Endothelial cell of hepatic sinusoid (primary cell): ENCODE measurements around the gene TADA3.

ENCODE experiments used
- in situ Hi-C: cut with HindIII; loops from 2 replicates; pipeline ENCODE4 v1.10.0; 2017; ENCODE audit warnings: low sequenced_read_pairs

TADA3 gene, protein sequence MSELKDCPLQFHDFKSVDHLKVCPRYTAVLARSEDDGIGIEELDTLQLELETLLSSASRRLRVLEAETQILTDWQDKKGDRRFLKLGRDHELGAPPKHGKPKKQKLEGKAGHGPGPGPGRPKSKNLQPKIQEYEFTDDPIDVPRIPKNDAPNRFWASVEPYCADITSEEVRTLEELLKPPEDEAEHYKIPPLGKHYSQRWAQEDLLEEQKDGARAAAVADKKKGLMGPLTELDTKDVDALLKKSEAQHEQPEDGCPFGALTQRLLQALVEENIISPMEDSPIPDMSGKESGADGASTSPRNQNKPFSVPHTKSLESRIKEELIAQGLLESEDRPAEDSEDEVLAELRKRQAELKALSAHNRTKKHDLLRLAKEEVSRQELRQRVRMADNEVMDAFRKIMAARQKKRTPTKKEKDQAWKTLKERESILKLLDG

DNA sequence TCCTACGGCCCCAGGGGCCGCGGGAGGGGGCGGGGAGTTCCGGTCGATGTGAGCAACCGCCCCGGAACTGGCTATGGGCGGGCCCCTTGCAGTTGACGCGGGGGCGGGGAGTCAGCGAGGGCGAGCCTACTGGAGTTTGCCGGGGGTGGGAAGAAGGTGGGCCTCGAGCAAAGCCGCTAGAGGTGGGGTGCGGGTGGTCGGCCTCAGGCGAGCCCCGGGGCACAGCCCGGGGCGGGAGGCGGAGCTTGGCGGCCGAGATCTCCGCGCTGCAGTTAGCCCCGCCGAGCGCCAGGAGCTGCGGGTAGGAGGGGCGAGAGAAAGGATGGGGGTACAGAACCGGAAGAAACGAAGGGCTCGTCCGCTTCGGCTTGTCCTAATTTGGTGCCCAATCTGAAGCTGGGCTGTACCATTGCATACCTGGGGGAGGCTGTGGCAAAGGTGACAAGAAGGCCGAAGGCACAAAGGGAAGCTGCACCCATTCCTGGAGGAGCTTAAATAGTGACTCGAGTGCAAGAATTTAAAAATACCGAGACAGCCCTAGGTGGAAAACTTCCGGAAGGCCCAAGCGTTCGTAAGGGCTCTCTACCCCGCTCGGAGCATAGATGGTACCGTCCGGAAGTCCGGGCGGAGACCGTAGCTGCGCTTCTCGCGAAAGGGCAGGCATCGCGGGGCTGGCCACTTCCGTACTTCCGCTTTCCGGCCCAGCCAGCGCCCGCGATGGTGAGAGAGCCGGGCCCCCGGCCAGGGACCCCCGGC is at the start of gene TADA3, which contains the start of gene ARPC4:
Gene TADA3 (minus strand): TSS at position 69 of the 756 bp plus-strand sequence. CDS start 1,007 bp downstream, outside the sequence.
Gene ARPC4 (plus strand): TSS at position 678 of the 756 bp plus-strand sequence. CDS start 40 bp downstream, at position 718.
- in situ Hi-C loops: no loop called here

DNA sequence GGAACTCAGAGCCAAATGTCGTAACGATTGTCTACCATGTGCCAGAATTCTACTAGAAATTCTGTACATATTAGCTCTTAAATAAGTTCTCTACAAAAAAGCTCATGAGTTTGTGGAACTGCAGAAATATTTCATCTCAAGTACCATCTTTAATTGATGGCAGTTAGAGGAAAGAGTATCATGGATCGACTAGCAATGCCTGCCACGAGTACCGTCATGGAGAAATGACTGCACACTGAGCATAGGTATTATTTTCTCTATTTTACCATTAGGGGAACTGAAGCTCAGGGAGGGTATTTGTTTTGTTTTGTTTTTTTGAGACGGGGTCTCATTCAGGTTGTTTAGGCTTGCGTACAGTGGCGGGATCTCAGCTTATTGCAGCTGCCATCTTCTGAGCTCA is 48.7 kb upstream of the TADA3 start:
- in situ Hi-C loops: no loop called here

DNA sequence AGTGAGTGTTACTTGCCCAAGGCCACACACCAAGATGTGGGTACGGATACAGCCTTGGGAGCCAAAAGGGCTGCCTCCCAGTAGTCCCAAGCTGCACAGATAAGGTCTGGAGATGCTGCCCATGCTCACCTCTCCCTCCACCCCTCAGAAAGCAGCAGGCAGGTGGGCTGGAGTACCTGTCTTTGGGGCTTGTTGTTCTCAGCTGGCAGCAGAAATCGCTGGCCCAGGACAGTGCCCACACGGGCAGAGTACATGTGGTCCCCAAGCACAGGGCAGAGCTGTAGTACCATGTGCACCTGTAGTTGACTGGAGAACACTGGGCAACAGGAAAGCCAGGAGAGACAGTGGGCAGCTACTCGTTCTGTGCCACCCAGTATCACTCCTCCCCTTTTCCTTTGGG is 46.6 kb upstream of the TADA3 start:
- in situ Hi-C loops: no loop called here

DNA sequence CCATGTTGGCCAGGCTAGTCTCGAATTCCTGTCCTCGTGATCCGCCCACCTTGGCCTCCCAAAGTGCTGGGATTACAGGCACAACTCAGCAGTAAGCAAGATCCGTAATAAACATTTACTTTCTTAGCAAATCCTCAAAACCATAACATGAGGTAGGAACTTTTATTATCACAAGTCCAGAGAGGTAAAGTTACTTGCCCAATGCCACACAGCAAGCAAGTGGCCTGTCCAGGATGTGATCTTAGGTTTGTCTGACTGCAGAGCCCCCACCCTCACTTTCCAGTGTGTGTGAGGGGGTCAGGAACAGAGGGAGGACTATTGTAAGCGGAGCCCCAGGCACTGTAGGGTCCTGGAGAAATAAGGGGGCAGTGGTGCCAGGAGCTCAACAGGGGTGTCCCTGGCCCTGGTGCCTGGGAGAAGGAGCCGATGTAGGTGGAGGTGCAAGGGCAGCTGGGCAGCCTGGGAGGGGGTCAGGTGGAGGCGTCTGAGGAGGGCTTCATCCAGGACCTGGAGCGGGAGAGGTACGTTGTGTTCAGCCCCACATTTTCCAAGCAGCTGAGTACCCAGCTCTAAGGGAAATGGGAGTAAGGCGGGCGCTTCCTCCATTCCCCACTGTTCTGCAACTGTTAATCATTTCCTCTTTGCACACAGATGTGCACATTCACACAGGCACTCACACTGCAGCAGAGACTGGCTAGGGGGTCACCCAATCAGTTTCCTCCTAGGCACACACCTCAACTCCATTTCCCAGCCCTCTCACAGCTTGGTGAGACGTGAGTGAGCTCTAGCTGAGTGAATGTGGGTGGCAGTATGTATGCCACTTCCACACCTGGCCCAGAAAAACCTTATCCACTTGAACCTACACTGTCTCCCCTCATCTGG is 45.7 kb upstream of the TADA3 start:
- in situ Hi-C loops: no loop called here

DNA sequence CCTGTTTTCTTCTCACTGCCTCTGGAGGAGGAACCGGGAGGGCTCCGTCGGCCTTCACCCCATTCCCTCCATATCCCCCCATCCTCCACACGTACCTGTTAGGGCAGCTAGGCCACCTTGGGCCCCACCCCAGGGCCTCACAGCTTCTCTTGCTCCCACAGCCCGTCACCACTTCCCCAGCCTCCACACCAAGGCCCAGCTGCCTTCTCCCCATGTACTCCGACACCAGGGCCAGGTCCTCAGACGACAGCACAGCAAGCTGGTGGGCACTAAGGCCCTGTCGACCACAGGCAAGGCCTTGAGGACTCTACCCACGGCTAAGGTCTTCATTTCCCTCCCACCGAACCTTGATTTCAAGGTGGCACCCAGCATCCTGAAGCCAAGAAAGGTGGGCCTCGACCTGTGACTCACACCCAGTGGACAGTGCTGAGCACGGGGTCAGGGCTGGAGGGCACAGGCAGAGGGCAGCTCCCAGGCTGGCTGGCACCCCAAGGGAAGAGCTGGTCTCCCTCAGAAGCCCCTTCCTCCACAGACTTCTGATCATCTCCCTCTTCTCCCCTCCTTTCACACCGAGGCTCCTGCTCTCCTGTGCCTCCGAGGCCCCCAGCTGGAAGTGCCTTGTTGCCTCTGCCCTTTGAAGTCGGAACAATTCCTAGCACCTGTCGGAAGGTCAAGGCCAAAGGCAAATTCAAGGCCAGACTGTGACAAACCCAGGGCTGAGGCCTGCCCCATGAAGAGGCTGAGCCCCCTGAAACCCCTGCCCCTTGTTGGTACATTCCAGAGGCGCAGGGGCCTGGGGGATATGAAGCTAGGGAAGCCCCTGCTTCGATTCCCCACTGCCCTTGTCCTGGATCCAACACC is 42.5 kb upstream of the TADA3 start:
- in situ Hi-C loops: no loop called here

DNA sequence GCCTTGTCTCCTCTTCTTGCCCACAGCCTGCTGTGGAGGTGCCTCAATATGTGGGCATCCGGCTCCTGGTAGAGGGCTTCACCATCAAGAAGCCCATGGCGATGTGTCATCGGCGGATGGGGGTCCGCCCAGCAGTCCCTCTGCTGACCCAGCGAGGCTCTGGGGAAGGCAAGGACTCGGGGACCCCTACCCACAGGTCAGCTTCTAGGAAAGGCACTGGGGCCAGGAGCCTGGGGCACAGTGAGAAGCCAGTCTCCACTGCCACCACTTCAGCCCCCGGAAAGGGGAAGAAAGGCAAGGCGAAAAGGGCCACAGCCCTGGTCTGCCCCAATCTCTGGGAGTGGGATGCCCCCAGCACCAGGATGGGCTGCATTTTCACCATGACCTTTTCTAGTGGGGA is 40.8 kb upstream of the TADA3 start:
- in situ Hi-C loops: no loop called here

DNA sequence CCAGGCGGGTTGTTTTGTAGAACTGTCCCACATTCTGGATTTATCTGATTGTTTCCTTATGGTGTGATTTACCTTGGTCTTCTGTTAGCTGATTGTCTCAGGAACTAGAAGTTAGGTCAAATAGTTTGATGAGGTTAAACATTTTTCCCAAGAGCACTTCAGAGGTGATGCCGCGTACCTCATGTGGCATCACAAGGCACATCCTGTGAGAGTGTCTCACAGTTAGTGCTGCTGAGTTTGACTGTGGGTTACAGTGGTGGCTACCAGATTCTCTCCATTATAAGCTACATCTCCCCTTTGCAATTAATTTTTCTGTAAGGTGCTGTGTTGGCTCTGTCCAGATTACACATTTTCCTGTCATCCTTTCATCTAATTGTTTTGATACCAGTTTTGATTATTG is 39.0 kb upstream of the TADA3 start:
- in situ Hi-C loops: no loop called here

DNA sequence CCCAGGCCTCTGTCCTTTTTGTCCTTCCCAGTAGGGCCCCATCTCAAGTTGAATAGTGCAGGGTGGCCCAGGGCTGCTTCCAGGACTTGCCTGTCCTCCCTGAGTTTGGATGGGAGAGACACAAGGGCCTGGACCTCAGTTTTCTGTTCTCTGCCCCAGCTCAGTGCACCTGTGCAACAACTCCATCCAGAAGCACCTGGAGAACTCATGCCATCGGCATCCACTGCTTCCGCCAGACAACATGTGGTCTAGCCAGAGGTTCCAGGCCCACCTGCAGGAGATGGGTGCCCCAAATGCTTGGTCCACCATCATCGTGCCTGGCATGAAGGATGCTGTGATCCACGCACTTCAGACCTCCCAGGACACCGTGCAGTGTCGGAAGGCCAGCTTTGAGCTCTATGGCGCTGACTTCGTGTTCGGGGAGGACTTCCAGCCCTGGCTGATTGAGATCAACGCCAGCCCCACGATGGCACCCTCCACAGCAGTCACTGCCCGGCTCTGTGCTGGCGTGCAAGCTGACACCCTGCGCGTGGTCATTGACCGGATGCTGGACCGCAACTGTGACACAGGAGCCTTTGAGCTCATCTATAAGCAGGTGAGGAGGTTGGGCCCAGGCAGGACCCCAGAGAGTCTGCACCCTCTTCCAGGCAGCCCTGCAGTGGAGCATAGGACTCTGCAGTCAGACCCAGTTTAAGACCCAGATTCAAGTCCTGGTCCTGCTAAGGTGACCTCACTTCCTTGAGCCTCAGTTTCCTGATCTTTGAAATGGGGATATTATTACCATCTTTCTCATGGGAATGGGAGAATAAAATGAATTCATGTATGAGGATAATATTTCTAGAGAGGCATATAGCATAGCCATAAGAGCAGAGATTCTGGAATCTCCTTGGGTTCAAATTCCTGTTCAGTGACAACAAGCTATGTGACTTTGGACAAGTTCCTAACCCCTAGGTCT is 36.8 kb upstream of the TADA3 start:
- in situ Hi-C loops: no loop called here

DNA sequence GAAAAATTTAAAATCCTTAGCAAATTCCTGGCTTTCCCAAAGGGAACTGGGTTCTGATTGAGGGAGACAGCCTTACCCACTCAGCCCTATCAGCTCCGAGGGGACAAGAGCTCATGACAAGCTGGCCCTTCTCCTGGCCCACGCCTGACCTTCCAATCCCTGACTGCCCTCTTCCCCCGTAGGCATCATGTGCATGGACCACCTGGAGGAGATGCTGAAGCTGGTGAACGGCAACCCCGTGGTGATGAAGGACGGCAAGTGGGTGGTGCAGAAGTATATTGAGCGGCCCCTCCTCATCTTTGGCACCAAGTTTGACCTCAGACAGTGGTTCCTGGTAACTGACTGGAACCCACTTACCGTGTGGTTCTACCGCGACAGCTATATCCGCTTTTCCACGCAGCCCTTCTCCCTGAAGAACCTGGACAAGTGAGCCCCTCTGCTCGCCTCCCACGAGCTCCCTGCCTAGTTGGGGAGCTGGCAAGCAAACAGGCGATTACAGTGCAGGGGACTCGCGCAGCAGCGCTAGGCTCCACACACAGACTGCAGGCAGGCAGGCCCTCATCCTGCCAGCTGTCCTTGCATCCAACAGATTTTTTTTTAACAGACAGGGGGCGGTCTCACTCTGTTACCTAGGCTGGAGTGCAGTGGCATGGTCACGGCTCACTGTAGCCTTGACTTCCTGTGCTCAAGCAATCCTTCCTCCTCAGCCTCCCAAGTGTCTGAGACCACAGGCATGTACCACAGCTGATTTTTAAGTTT is 34.7 kb upstream of the TADA3 start:
- in situ Hi-C loops: no loop called here

DNA sequence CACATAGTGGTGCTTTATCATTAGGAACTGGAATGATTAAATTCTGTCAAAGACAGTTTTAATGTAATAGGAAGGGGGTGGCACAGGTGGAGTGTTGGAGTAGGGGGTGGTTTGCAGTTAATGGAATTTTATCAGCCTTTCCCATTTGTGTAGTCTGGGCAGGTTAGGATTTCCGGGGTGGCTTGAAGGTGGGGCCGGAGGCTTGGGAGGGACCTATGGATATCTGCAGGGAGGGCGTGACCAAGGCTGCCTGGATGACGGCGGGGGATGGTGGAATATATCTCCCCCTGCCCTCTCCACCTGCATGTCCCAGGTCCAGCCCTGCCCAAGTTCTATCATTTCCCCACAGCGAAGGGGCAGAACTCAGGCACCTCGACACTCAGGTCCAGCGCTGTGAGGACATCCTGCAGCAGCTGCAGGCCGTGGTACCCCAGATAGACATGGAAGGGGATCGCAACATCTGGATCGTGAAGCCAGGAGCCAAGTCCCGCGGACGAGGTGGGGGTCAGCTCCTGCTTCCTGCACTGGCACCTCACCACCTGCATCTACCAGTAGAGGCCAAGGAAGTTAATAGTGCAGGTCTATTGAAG is 33.3 kb upstream of the TADA3 start:
- in situ Hi-C loops: no loop called here

DNA sequence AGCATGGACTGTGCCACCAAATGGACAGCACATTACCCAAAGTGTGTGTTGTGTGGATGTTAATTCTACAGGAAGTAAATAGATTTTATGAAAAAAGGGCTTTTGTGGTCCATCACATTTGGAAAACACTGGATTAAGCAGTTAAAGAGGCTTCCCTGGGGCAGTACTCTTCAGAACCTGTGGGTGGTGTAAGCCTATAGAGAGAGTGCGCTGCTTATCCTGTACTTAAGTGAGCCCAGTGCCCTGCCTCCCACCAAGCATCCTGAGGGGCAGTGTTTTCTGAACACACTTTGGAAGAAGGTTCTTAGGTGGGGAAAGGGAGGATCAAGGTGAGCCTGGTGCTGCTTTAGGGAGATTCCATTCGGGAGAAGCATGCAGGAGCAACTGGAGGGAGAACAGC is 28.7 kb upstream of the TADA3 start:
- in situ Hi-C loops: no loop called here

DNA sequence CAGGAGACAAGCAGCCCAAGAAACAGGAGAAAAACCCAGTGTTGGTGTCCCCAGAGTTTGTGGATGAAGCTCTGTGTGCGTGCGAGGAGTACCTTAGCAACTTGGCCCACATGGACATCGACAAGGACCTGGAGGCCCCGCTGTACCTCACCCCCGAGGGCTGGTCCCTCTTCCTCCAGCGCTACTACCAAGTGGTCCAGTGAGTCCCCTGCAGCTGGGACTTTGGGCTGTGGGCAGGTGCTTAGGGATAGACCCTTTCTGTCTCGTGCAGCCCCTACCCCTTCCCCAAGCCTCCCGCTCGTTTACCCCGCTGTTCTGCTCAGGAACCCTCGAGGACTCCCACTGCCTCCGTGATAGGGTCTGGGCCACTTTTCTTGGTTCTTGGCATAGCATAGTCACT is 28.3 kb upstream of the TADA3 start:
- in situ Hi-C loops: no loop called here

DNA sequence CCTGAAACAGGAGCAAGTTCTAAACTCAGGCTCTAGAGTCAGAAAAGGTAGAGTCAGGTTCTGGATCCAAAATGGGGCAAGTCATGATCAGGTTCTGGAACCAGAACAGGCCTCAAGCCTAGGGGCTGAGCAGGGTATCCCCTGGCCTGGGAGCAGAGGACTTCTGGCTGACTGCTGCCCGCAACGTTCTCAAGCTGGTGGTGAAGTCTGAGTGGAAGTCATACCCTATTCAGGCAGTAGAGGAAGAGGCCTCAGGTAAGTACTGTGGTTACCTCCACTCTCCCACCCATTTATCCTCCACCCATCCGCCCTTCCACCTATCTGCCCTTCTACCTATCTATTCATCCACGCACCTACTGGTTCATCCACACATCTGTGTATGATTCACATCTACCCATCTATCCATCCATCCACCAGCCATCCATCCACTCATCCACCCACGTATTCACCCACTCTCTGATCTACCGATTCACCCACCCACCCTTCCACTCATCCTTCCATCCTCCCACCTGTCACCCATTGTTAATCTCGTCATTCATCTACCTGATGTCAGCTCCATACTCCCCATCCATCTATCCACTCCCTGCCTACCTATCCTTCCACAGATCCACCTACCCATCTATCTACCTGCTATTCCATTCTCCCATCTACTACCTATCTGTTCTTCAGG is 26.5 kb upstream of the TADA3 start:
- in situ Hi-C loops: no loop called here

DNA sequence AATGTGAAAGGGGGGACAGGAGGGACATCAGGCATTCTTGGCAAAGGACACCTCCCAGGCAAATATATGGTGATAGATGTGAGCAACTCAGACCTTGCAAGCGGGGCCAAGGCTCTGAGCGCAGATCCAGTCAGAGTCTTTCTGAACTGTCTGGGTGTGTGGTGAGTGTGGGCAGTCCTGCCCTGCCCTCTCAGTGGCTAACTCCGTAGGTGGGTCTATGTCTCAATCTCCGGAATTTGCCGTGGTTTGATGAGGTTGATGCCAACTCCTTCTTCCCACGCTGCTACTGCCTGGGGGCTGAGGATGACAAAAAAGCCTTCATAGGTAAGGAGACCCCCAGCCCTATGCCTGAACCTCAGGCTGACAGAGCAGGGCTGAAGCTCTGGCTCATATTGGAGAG is 25.2 kb upstream of the TADA3 start:
- in situ Hi-C loops: no loop called here

DNA sequence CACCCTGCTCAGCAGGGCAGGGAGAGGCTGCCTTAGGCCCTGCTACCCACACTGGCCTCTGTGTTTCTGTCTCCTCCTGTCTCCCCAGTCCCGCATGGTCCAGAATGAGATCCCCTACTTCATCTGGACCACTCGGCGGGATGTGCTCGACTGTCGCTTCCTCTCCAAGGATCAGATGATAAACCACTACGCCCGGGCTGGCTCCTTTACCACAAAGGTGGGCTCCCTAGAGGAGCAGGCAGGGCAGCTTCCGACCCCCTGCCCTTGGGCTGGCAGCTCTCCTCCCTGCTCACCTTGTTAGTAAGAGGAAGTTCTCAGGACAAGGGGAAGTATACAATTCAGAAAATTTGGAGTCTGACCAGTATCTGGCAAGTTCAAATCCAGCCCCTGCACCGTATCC is 23.7 kb upstream of the TADA3 start:
- in situ Hi-C loops: no loop called here

DNA sequence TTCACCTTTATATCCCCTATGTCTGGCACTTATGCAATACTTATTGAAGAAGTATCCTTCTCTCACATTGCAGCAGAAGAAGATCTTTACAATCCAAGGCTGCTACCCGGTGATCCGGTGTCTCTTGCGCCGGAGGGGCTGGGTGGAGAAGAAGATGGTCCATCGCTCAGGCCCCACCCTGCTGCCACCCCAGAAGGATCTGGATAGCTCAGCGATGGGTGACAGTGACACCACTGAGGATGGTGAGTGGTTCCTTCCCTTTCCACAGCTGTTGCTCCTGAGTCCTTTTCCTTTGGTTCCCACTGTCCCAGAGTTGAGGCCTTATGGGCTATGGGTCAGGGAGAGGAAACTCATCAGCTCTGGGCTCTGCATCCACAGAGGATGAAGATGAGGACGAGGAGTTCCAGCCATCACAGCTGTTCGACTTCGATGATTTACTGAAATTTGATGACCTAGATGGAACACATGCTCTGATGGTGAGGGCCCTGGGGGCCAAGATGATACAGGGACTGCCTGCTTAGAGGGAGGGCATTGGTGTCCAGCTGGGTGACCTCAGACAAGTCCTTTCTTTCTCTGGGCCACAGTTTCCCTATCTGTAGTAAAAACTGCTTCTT is 20.7 kb upstream of the TADA3 start:
- in situ Hi-C loops: no loop called here

DNA sequence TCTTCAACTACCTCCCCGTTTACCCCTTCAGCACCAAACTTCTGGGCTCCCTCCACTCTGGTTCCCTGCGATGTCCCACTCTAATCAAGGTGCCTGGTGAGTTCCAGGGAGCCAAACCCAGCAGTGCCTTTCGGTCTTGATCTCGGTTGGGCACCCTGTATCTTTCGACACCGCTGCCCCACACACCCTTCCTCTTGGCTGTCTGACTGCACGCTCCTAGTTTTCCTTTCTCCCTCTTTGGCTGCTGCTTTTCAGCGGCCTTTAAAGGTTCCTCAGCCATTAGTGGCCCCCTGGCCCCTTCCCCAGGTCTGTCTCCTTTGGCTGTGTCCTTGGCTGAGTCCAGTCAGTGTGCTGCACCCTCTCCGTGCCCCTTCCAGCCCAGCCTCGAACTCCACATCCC is 18.6 kb upstream of the TADA3 start:
- in situ Hi-C loops: no loop called here
